Forelimb muscle (tissue), 1 donor: ENCODE results near the gene SEPTIN3. TPM values are rescaled to one million over a fixed set of nuclear protein-coding genes. Genes with fewer than 3 reads are reported as not detected.

Source experiments
- DNase-seq: peaks from one replicate; pipeline ENCODE4 v3.0.0-alpha.2; 2013; ENCODE audit warnings: low read depth
- polyA plus RNA-seq: library from polyadenylated mRNA; unstranded; fragments of 120-200 nt; gene quantifications from one replicate; pipeline ENCODE4 v1.2.1, GENCODE V29; 2013; ENCODE audit not compliant: insufficient read length

SEPTIN3 gene
- polyA plus RNA-seq, 1 donor, result 0.75 TPM

- DNase-seq, result no peak
These were observed 44.1 kb downstream of the SEPTIN3 start for GRCh38 chr22:42013385-42013784.

GRCh38 chr22:42016111-42016510 lies 46.9 kb downstream of the SEPTIN3 start:
- DNase-seq, result no peak

GRCh38 chr22:42018224-42018623 lies 49.0 kb downstream of the SEPTIN3 start:
- no peak for DNase-seq

Other genes starting within 250 kb of the SEPTIN3 start
- 9.4 TPM for gene CCDC134, start 168.8 kb upstream of the SEPTIN3 start, polyA plus RNA-seq
- gene SREBF2, start 136.3 kb upstream of the SEPTIN3 start, polyA plus RNA-seq, result 84.4 TPM
- 0.33 TPM for gene SHISA8, start 54.4 kb upstream of the SEPTIN3 start, polyA plus RNA-seq
- 1.1 TPM for gene TNFRSF13C, start 42.6 kb upstream of the SEPTIN3 start, polyA plus RNA-seq
- gene CENPM, start 22.3 kb upstream of the SEPTIN3 start, polyA plus RNA-seq, result 5.3 TPM
- 1.7 TPM for gene WBP2NL, start 29.3 kb downstream of the SEPTIN3 start, polyA plus RNA-seq
- gene NAGA, start 101.4 kb downstream of the SEPTIN3 start, polyA plus RNA-seq, result 17.1 TPM
- gene PHETA2, start 104.8 kb downstream of the SEPTIN3 start, polyA plus RNA-seq, result 18.3 TPM
- 96.1 TPM for gene SMDT1, start 110.3 kb downstream of the SEPTIN3 start, polyA plus RNA-seq
- 117 TPM for gene NDUFA6, start 121.3 kb downstream of the SEPTIN3 start, polyA plus RNA-seq
- 1.2 TPM for gene CYP2D6, start 161.4 kb downstream of the SEPTIN3 start, polyA plus RNA-seq